Astrocyte (in vitro differentiated cells and primary cell): ENCODE results near the gene AGBL4. TPM values are rescaled to one million over a fixed set of nuclear protein-coding genes. Genes with fewer than 3 reads are reported as not detected.

Source experiments
- DNase-seq: peaks from one replicate; pipeline ENCODE4 v3.0.0-alpha.2; 2010; ENCODE audit warnings: low read depth
- FAIRE-seq: peaks from 2 replicates; lab custom pipeline; 2011; peaks lifted over from hg19 to GRCh38; lab: Jason Lieb, UNC
- H2AFZ ChIP-seq: 2 replicates; pipeline ENCODE4 v1.6.0; 2012; ENCODE audit warnings: low read depth, low read length, inconsistent platforms
- H3K27ac ChIP-seq: 2 replicates; pipeline ENCODE4 v1.5.1; 2011; ENCODE audit warnings: low read depth, low read length, inconsistent platforms
- H3K27me3 ChIP-seq: 2 replicates; pipeline ENCODE4 v1.6.0; 2011; ENCODE audit warnings: low read length, inconsistent platforms; ENCODE audit not compliant: insufficient read depth
- H3K36me3 ChIP-seq: 2 replicates; pipeline ENCODE4 v1.5.1; 2011; ENCODE audit warnings: low read length, inconsistent platforms; ENCODE audit not compliant: insufficient read depth
- H3K4me1 ChIP-seq: 2 replicates; pipeline ENCODE4 v1.5.1; 2011; ENCODE audit warnings: low read length, inconsistent platforms; ENCODE audit not compliant: insufficient read depth
- H3K4me2 ChIP-seq: 2 replicates; pipeline ENCODE4 v1.6.0; 2012; ENCODE audit warnings: low read length, inconsistent platforms
- H3K4me3 ChIP-seq: 2 replicates; pipeline ENCODE4 v1.5.1; 2011; ENCODE audit warnings: low read depth, mild to moderate bottlenecking, low read length, inconsistent platforms; ENCODE audit not compliant: insufficient read depth
- H3K79me2 ChIP-seq: 2 replicates; pipeline ENCODE4 v1.6.0; 2012; ENCODE audit warnings: mild to moderate bottlenecking, low read length, inconsistent platforms; ENCODE audit not compliant: insufficient read depth
- H3K9ac ChIP-seq: 2 replicates; pipeline ENCODE4 v1.6.0; 2012; ENCODE audit warnings: mild to moderate bottlenecking, low read length, inconsistent platforms
- H3K9me3 ChIP-seq: 2 replicates; pipeline ENCODE4 v1.5.1; 2012; ENCODE audit warnings: low read depth, mild to moderate bottlenecking, low read length, inconsistent platforms; ENCODE audit not compliant: insufficient read depth
- H4K20me1 ChIP-seq: 2 replicates; pipeline ENCODE4 v1.6.0; 2012; ENCODE audit warnings: low read length, inconsistent platforms; ENCODE audit not compliant: insufficient read depth
- H3K27ac Mint-ChIP-seq: one replicate; pipeline ENCODE4 v1.8.0; 2021; ENCODE audit warnings: mild to moderate bottlenecking, mixed read lengths; ENCODE audit not compliant: unreplicated experiment
- H3K27me3 Mint-ChIP-seq: one replicate; pipeline ENCODE4 v1.8.0; 2021; ENCODE audit warnings: low read depth, mixed read lengths; ENCODE audit not compliant: unreplicated experiment
- H3K36me3 Mint-ChIP-seq: one replicate; pipeline ENCODE4 v1.8.0; 2021; ENCODE audit warnings: low read depth, mixed read lengths; ENCODE audit not compliant: unreplicated experiment
- H3K4me1 Mint-ChIP-seq: one replicate; pipeline ENCODE4 v1.8.0; 2021; ENCODE audit warnings: low read depth, mixed read lengths; ENCODE audit not compliant: unreplicated experiment
- H3K4me3 Mint-ChIP-seq: one replicate; pipeline ENCODE4 v1.8.0; 2021; ENCODE audit warnings: mild to moderate bottlenecking, moderate library complexity, mixed read lengths; ENCODE audit not compliant: unreplicated experiment
- H3K9me3 Mint-ChIP-seq: one replicate; pipeline ENCODE4 v1.8.0; 2021; ENCODE audit warnings: mild to moderate bottlenecking, mixed read lengths; ENCODE audit not compliant: unreplicated experiment
- EZH2 ChIP-seq: IDR thresholded peaks from 2 replicates; pipeline ENCODE4 v1.6.1; 2012; ENCODE audit warnings: mild to moderate bottlenecking, low read length, inconsistent platforms; ENCODE audit not compliant: insufficient read depth
- total RNA-seq: library from RNA; stranded (reverse); gene quantifications from 2 replicates; pipeline ENCODE4 v1.2.1, GENCODE V29; 2021
- TF ChIP-seq, protein P1 (sequence below): IDR thresholded peaks from 2 replicates; pipeline ENCODE4 v1.5.1; 2011; ENCODE audit warnings: low read depth, mild to moderate bottlenecking, inconsistent platforms, low read length, moderate library complexity; ENCODE audit not compliant: insufficient read depth

The AGBL4 gene
- total RNA-seq, 1 donor from 2014 or later, result not detected

DNA sequence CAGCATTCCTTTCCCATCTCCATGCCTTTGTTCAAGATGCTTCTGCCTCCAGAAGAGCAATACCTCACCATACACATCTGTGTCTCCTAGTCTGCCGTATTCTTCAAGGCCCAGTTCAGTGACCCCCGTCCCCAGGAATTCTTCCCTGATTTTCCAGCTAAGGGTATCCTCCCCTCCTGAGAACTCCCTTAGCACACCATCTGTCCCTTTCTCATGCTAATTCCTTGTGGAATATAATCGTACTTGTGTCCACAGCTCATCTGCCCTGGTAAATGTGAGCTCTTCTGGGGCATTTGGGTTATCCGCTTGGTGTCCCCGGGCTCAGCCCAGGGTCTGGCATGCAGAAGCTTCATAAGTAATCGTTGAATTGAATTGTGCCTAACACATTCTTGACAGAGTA lies 1288.0 kb downstream of the AGBL4 start:
- H2AFZ ChIP-seq, result no peak overlapping the region
- Mint-ChIP-seq H3K4me3 (no peak overlapping the region), H3K27ac (no peak overlapping the region)

DNA sequence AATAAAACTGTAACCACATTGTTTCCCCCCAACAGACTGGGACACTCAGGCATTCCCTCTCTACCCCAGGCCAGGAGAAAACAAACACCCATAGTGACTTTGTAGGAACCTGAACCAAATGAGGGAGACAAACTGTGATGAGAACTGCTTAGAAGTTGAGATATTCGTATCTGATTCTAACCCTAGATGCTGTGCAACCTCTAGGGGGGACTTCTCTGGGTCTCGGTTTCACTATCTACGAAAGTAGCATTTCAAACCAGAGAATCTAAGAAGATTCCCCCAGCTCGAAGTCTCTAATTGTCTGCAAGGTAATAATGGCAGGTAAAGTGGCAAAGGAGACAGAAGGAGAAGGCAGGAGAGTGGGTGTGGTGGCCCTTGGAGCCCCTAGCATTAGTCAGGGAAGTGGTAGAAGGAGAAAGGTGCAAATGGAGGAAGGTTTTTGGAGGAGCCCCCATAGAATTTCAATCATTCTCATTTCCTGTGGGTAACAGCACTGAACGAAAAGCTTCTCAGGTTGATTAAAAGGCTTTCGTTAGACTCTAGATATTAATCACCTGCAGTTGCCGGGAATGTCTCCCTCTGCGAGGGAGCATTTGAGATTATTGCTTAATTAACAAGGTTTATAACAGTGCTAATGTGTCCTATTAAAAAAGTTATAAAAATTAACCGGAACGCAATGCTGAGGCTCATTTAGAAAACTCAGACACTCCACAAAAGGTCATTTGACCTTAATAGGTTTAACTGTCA lies 1293.4 kb downstream of the AGBL4 start:
- no peak overlapping the region for H2AFZ ChIP-seq
- no peaks in the 10 kb centered on the region for H4K20me1 ChIP-seq
- H3K9me3 ChIP-seq, result no peaks in the 10 kb centered on the region
- H3K4me3 ChIP-seq, result no peak overlapping the region
- no peaks in the 10 kb centered on the region for H3K79me2 ChIP-seq
- H3K4me1 Mint-ChIP-seq, result no peaks in the 10 kb centered on the region
- TF ChIP-seq, protein P1, sequence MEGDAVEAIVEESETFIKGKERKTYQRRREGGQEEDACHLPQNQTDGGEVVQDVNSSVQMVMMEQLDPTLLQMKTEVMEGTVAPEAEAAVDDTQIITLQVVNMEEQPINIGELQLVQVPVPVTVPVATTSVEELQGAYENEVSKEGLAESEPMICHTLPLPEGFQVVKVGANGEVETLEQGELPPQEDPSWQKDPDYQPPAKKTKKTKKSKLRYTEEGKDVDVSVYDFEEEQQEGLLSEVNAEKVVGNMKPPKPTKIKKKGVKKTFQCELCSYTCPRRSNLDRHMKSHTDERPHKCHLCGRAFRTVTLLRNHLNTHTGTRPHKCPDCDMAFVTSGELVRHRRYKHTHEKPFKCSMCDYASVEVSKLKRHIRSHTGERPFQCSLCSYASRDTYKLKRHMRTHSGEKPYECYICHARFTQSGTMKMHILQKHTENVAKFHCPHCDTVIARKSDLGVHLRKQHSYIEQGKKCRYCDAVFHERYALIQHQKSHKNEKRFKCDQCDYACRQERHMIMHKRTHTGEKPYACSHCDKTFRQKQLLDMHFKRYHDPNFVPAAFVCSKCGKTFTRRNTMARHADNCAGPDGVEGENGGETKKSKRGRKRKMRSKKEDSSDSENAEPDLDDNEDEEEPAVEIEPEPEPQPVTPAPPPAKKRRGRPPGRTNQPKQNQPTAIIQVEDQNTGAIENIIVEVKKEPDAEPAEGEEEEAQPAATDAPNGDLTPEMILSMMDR, result no peak
- no peak overlapping the region for H3K4me2 ChIP-seq
- H3K27me3 ChIP-seq, result no peaks in the 10 kb centered on the region
- no peaks in the 10 kb centered on the region for H3K4me1 ChIP-seq
- H3K4me3 Mint-ChIP-seq, result no peak overlapping the region
- H3K9me3 Mint-ChIP-seq, result no peaks in the 10 kb centered on the region
- no peaks in the 10 kb centered on the region for H3K36me3 ChIP-seq
- DNase-seq, result no peak
- H3K9ac ChIP-seq, result no peak overlapping the region
- no peak overlapping the region for H3K27ac ChIP-seq
- H3K36me3 Mint-ChIP-seq, result no peaks in the 10 kb centered on the region
- no peaks in the 10 kb centered on the region for H3K27me3 Mint-ChIP-seq
- H3K27ac Mint-ChIP-seq, result no peak overlapping the region
- no peak for FAIRE-seq

More for the DNA sequence above, 1288.0 kb downstream of the AGBL4 start:
- Histone ChIP-seq H3K27ac (no peak overlapping the region), H3K4me1 (no peaks in the 10 kb centered on the region), H3K27me3 (no peaks in the 10 kb centered on the region), H3K4me3 (no peak overlapping the region), H3K36me3 (no peaks in the 10 kb centered on the region), H3K79me2 (no peaks in the 10 kb centered on the region), H4K20me1 (no peaks in the 10 kb centered on the region), H3K9ac (no peak overlapping the region), H3K9me3 (no peaks in the 10 kb centered on the region), H3K4me2 (no peak overlapping the region)
- Mint-ChIP-seq H3K4me1 (no peaks in the 10 kb centered on the region), H3K36me3 (peaks cover 3% of the 10 kb centered on the region), H3K9me3 (no peaks in the 10 kb centered on the region), H3K27me3 (no peaks in the 10 kb centered on the region)
- FAIRE-seq (no peak), DNase-seq (no peak)
- TF ChIP-seq EZH2, result no peak
- TF ChIP-seq, protein P1, result no peak

DNA sequence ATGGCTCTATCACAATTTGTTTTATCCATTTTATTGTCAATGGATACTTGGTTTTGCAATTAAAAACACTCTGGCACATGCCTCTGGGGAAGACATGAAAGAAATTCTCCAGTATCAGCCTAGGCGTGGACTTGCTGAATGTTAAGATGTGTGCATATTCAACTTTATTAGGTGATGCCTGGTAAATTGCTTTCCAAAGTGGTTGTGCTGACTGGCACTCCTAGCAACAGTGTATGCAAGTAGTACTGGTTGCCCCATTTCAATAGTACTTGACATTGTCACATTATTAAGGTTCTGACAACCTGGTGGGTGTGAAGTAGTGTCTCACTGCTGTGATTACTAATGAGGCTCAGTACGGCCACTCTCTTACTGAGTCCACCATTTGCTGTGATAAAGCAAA lies 1295.2 kb downstream of the AGBL4 start:
- DNase-seq, result no peak
- Histone ChIP-seq H3K4me3 (no peak overlapping the region), H3K9me3 (no peaks in the 10 kb centered on the region), H3K4me2 (no peak overlapping the region), H3K36me3 (no peaks in the 10 kb centered on the region), H3K27me3 (no peaks in the 10 kb centered on the region), H4K20me1 (no peaks in the 10 kb centered on the region), H2AFZ (no peak overlapping the region), H3K4me1 (no peaks in the 10 kb centered on the region), H3K79me2 (no peaks in the 10 kb centered on the region), H3K27ac (no peak overlapping the region), H3K9ac (no peak overlapping the region)
- no peak for FAIRE-seq
- TF ChIP-seq, protein P1, result no peak
- no peak for TF ChIP-seq EZH2
- no peaks in the 10 kb centered on the region for H3K4me1 Mint-ChIP-seq
- H3K27me3 Mint-ChIP-seq, result peaks cover 2% of the 10 kb centered on the region
- H3K27ac Mint-ChIP-seq, result no peak overlapping the region
- H3K4me3 Mint-ChIP-seq, result no peak overlapping the region
- no peaks in the 10 kb centered on the region for H3K9me3 Mint-ChIP-seq
- no peaks in the 10 kb centered on the region for H3K36me3 Mint-ChIP-seq
